ENCODE data around the gene PSME4. TPM values are rescaled to one million over a fixed set of nuclear protein-coding genes. Genes with fewer than 3 reads are reported as not detected.
A peak's percentile ranks its signal among the peaks of the same experiment; 100 is the strongest.

The PSME4 gene
- total and polyA plus RNA-seq, 2 of the 13 experiments (the other 11 are each of a cell fraction or from before 2014, with no cell fraction given), result 52.1 to 77.8 TPM

GRCh38 chr2:53945538-53945937 lies 25.3 kb downstream of the PSME4 start:
- POLR2A ChIA-PET, result no interaction called here
- no peak overlapping the region for H3K4me3 ChIP-seq (replicated peaks in 1 of 3; ENCODE audit: insufficient read depth in 1 of 3, low read depth in 2 of 3, low read length in 3 of 3)
- CTCF ChIA-PET (ENCODE audit: low intra/inter-chr PET ratio, low total read pairs), result no interaction called here
- peak; percentile 50 for TF ChIP-seq HNRNPK (IDR thresholded peaks at IDR 0.05; ENCODE audit: low read depth, low read length, poor library complexity, severe bottlenecking)
- TF ChIP-seq XBP1 (CRISPR knock-in tag; IDR thresholded peaks at IDR 0.05), result no peak
- H3K79me2 ChIP-seq (ENCODE audit: insufficient read depth, low read length), result peaks cover 32% of the 10 kb centered on the region
- H4K20me1 ChIP-seq (ENCODE audit: insufficient read depth, low read length), result peaks cover 14% of the 10 kb centered on the region; the same call in 1 of the 2 replicates
- FAIRE-seq (no peak), DNase-seq (ENCODE audit: low spot score) (no peak), ATAC-seq (no peak)
- 98% methylated on average over 1 of the region's 1 CpG for WGBS (ENCODE audit: low lambda C conversion rate)
- intact Hi-C loops (cut with micrococcal nuclease; ENCODE audit: unreplicated experiment), result no loop called here
- H3K27me3 ChIP-seq (ENCODE audit: control insufficient read depth in 1 of 2, insufficient read depth in 2 of 2, low read length in 2 of 2), result no peaks in the 10 kb centered on the region
- H2AFZ ChIP-seq (ENCODE audit: low read length), result no peak overlapping the region
- no peak overlapping the region for H3K9ac ChIP-seq (ENCODE audit: insufficient read depth, low read depth, low read length)
- peaks cover 24 to 56% of the 10 kb centered on the region in 2 experiments for H3K36me3 ChIP-seq (replicated peaks in 1 of 2; ENCODE audit: control insufficient read depth in 1 of 2, insufficient read depth in 2 of 2, low read length in 2 of 2)
- in situ Hi-C loops (cut with HindIII; ENCODE audit: extremely low pct_ligation_motif_present, low pct_unique_long_range_greater_than_20kb), result no loop called here
- no peaks in the 10 kb centered on the region for H3K4me1 ChIP-seq (ENCODE audit: insufficient read depth, low read length)
- H3K4me2 ChIP-seq (ENCODE audit: low read depth, low read length), result no peak overlapping the region
- no TSS peak for BruUV-seq (replicated peaks)
- H3K27ac ChIP-seq (ENCODE audit: extremely low read length, insufficient read depth, low read length), result no peak overlapping the region
- H3K9me3 ChIP-seq (ENCODE audit: low read length), result no peaks in the 10 kb centered on the region

- H3K36me3 ChIP-seq (replicated peaks in 1 of 2; ENCODE audit: control insufficient read depth in 1 of 2, insufficient read depth in 2 of 2, low read length in 2 of 2), result peaks cover 26 to 60% of the 10 kb centered on the region in 2 experiments
- ChIA-PET CTCF (ENCODE audit: low intra/inter-chr PET ratio, low total read pairs) (no interaction called here), POLR2A (no interaction called here)
- H3K9ac ChIP-seq (ENCODE audit: insufficient read depth, low read depth, low read length), result no peak overlapping the region
- in situ Hi-C loops (cut with HindIII; ENCODE audit: extremely low pct_ligation_motif_present, low pct_unique_long_range_greater_than_20kb) (no loop called here), intact Hi-C loops (cut with micrococcal nuclease; ENCODE audit: unreplicated experiment) (no loop called here)
- H4K20me1 ChIP-seq (ENCODE audit: insufficient read depth, low read length), result 0 out of 2 replicates have a peak, but pooled peaks cover 4% of the 10 kb centered on the region
- no peak overlapping the region for H3K4me3 ChIP-seq (replicated peaks in 1 of 3; ENCODE audit: insufficient read depth in 1 of 3, low read depth in 2 of 3, low read length in 3 of 3)
- ATAC-seq (no peak), FAIRE-seq (no peak), DNase-seq (ENCODE audit: low spot score) (no peak)
- no peaks in the 10 kb centered on the region for H3K4me1 ChIP-seq (ENCODE audit: insufficient read depth, low read length)
- BruUV-seq (replicated peaks), result no TSS peak
- 100% methylated on average over 1 of the region's 1 CpG for WGBS (ENCODE audit: low lambda C conversion rate)
- H3K27me3 ChIP-seq (ENCODE audit: control insufficient read depth in 1 of 2, insufficient read depth in 2 of 2, low read length in 2 of 2), result no peaks in the 10 kb centered on the region
- peaks cover 22% of the 10 kb centered on the region for H3K79me2 ChIP-seq (ENCODE audit: insufficient read depth, low read length)
- no peak overlapping the region for H3K4me2 ChIP-seq (ENCODE audit: low read depth, low read length)
- no peak overlapping the region for H2AFZ ChIP-seq (ENCODE audit: low read length)
- H3K9me3 ChIP-seq (ENCODE audit: low read length), result no peaks in the 10 kb centered on the region
- no peak overlapping the region for H3K27ac ChIP-seq (ENCODE audit: extremely low read length, insufficient read depth, low read length)
- TF ChIP-seq FOXO4 (CRISPR knock-in tag; conservative IDR thresholded peaks at IDR 0.05), result no peak
- no peak for TF ChIP-seq CHD4 (IDR thresholded peaks at IDR 0.05; ENCODE audit: borderline replicate concordance, low read length)
- TF ChIP-seq MAX (IDR thresholded peaks at IDR 0.05), result no peak
- no peak for TF ChIP-seq THAP11 (CRISPR knock-in tag; IDR thresholded peaks at IDR 0.05)
- TF ChIP-seq ARID3A (IDR thresholded peaks at IDR 0.05; ENCODE audit: low read depth, low read length), result no peak
- no peak for TF ChIP-seq RBAK (CRISPR knock-in tag; IDR thresholded peaks at IDR 0.05)
- no peak for TF ChIP-seq ZNF547 (CRISPR knock-in tag; IDR thresholded peaks at IDR 0.05)
- no peak for TF ChIP-seq PAX8 (CRISPR knock-in tag; IDR thresholded peaks at IDR 0.05; ENCODE audit: borderline replicate concordance)
- no peak for TF ChIP-seq ZNF761 (CRISPR knock-in tag; conservative IDR thresholded peaks at IDR 0.05)
- no peak for TF ChIP-seq SUZ12 (IDR thresholded peaks at IDR 0.05; ENCODE audit: low read depth, low read length)
- no peak for TF ChIP-seq RBM22 (optimal IDR thresholded peaks at IDR 0.05; ENCODE audit: low read length)
- no peak for TF ChIP-seq CENPBD1 (CRISPR knock-in tag; IDR thresholded peaks at IDR 0.05; ENCODE audit: borderline replicate concordance, low read depth)
- no peak for TF ChIP-seq HDAC2 (CRISPR knock-in tag; IDR thresholded peaks at IDR 0.05)
- no peak for TF ChIP-seq NAIF1 (CRISPR knock-in tag; IDR thresholded peaks at IDR 0.05; ENCODE audit: borderline replicate concordance)
These were observed 26.3 kb downstream of the PSME4 start for GRCh38 chr2:53944542-53944941.

Measured in HepG2 (cell line).